ENCODE measurements around the gene CLDN5.
"Not testable (repeated sequence)": the region's sequence is repeated elsewhere in the genome, so short reads cannot be mapped to it uniquely, and the experiment has no call there.

The CLDN5 gene

DNA sequence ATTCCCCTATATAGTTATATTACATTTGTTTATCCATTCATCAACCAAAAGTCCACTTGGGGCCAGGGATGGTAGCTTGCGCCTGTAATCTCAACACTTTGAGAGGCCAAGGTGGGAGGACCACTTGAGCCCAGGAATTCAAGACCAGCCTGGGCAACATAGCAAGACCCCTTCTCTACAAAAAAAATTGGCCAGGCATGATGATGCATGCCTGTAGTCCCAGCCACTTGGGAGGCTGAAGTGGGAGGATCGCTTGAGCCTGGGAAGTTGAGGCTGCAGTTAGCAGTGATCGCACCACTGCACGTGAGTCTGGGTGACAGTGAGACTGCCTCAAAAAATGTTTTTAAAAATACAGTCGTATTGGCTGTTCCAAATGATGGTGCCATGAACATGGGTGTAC lies 24.2 kb upstream of the CLDN5 start:
- not testable (repeated sequence) for H3K4me1 ChIP-seq (ENCODE audit: control insufficient read depth, insufficient read depth, low read length); H3K4me3 ChIP-seq (ENCODE audit: low read length); DNase-seq (ENCODE audit: low read depth, low spot score); H3K9me3 ChIP-seq (ENCODE audit: control insufficient read depth, insufficient read depth, low read length); H3K36me3 ChIP-seq (ENCODE audit: control insufficient read depth, insufficient read depth, low read length); H3K27ac ChIP-seq (ENCODE audit: low read length); H3K27me3 ChIP-seq (ENCODE audit: control insufficient read depth, insufficient read depth, low read length)
- WGBS (ENCODE audit: insufficient coverage, insufficient read length), result no CpG with 5 or more reads among the region's 5 CpGs

DNA sequence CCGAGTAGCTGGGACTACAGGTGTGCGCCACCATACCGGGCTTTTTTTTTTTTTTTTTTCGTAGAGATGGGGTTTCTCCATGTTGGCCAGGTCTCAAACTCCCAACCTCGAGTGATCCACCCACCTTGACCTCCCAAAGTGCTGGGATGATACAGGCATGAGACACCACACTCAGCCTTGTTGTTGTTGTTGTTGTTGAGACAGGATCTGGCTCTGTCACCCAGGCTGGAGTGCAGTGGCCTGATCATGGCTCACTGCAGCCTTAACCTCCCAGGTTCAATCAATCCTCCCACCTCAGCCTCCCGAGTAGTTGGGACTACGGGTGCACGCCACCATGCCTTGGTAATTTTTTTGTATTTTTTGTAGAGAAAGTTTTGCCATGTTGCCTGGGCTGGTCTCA lies 23.4 kb upstream of the CLDN5 start:
- Histone ChIP-seq H3K27me3 (ENCODE audit: control insufficient read depth, insufficient read depth, low read length) (no peaks in the 10 kb centered on the region), H3K27ac (ENCODE audit: low read length) (no peak overlapping the region), H3K9me3 (ENCODE audit: control insufficient read depth, insufficient read depth, low read length) (no peaks in the 10 kb centered on the region), H3K36me3 (ENCODE audit: control insufficient read depth, insufficient read depth, low read length) (no peaks in the 10 kb centered on the region), H3K4me3 (ENCODE audit: low read length) (no peak overlapping the region), H3K4me1 (ENCODE audit: control insufficient read depth, insufficient read depth, low read length) (peaks cover 1% of the 10 kb centered on the region; the same call in 1 of the 2 replicates)
- no peak for DNase-seq (ENCODE audit: low read depth, low spot score)
- WGBS (ENCODE audit: insufficient coverage, insufficient read length), result no CpG with 5 or more reads among the region's 8 CpGs

GRCh38 chr22:19546680-19547079 lies 22.5 kb upstream of the CLDN5 start:
- no peaks in the 10 kb centered on the region for H3K36me3 ChIP-seq (ENCODE audit: control insufficient read depth, insufficient read depth, low read length)

DNA sequence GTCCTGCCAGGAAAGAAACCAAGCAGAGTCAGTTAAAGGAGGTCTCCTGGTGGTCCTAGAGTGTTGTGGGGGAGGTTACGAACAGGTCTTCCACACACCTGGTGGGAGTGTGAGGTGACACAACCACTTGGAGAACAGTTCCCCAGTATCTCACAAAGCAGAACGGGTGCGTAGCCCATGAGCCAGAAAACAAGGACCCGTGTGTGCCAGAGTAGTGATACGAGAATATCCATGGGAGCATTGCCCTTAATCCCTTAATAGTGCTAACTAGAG lies 21.7 kb upstream of the CLDN5 start:
- no CpG with 5 or more reads among the region's 5 CpGs for WGBS (ENCODE audit: insufficient coverage, insufficient read length)
- H3K36me3 ChIP-seq (ENCODE audit: control insufficient read depth, insufficient read depth, low read length), result no peaks in the 10 kb centered on the region
- H3K4me1 ChIP-seq (ENCODE audit: control insufficient read depth, insufficient read depth, low read length), result peaks cover 1% of the 10 kb centered on the region; the same call in 1 of the 2 replicates
- no peak overlapping the region for H3K27ac ChIP-seq (ENCODE audit: low read length)
- H3K9me3 ChIP-seq (ENCODE audit: control insufficient read depth, insufficient read depth, low read length), result no peaks in the 10 kb centered on the region
- DNase-seq (ENCODE audit: low read depth, low spot score), result no peak
- H3K4me3 ChIP-seq (ENCODE audit: low read length), result no peak overlapping the region
- no peaks in the 10 kb centered on the region for H3K27me3 ChIP-seq (ENCODE audit: control insufficient read depth, insufficient read depth, low read length)

More at GRCh38 chr22:19546680-19547079, 22.5 kb upstream of the CLDN5 start:
- no peak for DNase-seq (ENCODE audit: low read depth, low spot score)
- H3K4me1 ChIP-seq (ENCODE audit: control insufficient read depth, insufficient read depth, low read length), result peaks cover 1% of the 10 kb centered on the region; the same call in 1 of the 2 replicates
- no CpG with 5 or more reads among the region's 6 CpGs for WGBS (ENCODE audit: insufficient coverage, insufficient read length)
- H3K27me3 ChIP-seq (ENCODE audit: control insufficient read depth, insufficient read depth, low read length), result no peaks in the 10 kb centered on the region
- no peak overlapping the region for H3K4me3 ChIP-seq (ENCODE audit: low read length)
- no peaks in the 10 kb centered on the region for H3K9me3 ChIP-seq (ENCODE audit: control insufficient read depth, insufficient read depth, low read length)
- no peak overlapping the region for H3K27ac ChIP-seq (ENCODE audit: low read length)

- Histone ChIP-seq H3K9me3 (ENCODE audit: control insufficient read depth, insufficient read depth, low read length) (no peaks in the 10 kb centered on the region), H3K36me3 (ENCODE audit: control insufficient read depth, insufficient read depth, low read length) (no peaks in the 10 kb centered on the region), H3K27me3 (ENCODE audit: control insufficient read depth, insufficient read depth, low read length) (no peaks in the 10 kb centered on the region), H3K4me1 (ENCODE audit: control insufficient read depth, insufficient read depth, low read length) (peaks cover 1% of the 10 kb centered on the region; the same call in 1 of the 2 replicates), H3K4me3 (ENCODE audit: low read length) (no peak overlapping the region), H3K27ac (ENCODE audit: low read length) (no peak overlapping the region)
- no CpG with 5 or more reads among the region's 16 CpGs for WGBS (ENCODE audit: insufficient coverage, insufficient read length)
- no peak for DNase-seq (ENCODE audit: low read depth, low spot score)
These were observed 19.9 kb upstream of the CLDN5 start for GRCh38 chr22:19543970-19544708.

DNA sequence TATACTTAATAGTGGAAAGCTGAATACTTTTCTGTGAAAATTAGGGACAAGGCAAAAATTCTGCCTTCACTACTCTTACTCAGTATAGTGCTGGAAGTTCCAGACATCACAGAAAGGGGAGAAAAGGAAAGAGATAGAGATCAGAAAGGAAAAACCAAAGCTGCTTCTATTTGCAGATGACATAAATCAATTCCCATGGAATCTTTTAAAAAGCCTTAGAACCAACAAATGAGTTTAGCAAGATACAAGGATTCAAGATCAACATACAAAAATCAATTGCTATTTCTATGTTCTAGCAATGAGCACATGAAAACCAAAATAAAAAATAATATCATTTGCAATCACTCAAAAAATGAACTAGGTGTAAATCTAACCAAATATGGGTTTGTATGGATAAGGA lies 16.2 kb upstream of the CLDN5 start:
- Histone ChIP-seq H3K36me3 (ENCODE audit: control insufficient read depth, insufficient read depth, low read length) (no peaks in the 10 kb centered on the region), H3K27me3 (ENCODE audit: control insufficient read depth, insufficient read depth, low read length) (no peaks in the 10 kb centered on the region), H3K9me3 (ENCODE audit: control insufficient read depth, insufficient read depth, low read length) (no peaks in the 10 kb centered on the region), H3K4me3 (ENCODE audit: low read length) (no peak overlapping the region), H3K4me1 (ENCODE audit: control insufficient read depth, insufficient read depth, low read length) (no peaks in the 10 kb centered on the region), H3K27ac (ENCODE audit: low read length) (no peak overlapping the region)
- DNase-seq (ENCODE audit: low read depth, low spot score), result no peak

- no peaks in the 10 kb centered on the region for H3K9me3 ChIP-seq (ENCODE audit: control insufficient read depth, insufficient read depth, low read length)
- H3K4me1 ChIP-seq (ENCODE audit: control insufficient read depth, insufficient read depth, low read length), result no peaks in the 10 kb centered on the region
- no CpG with 5 or more reads among the region's 5 CpGs for WGBS (ENCODE audit: insufficient coverage, insufficient read length)
- no peak for DNase-seq (ENCODE audit: low read depth, low spot score)
- no peaks in the 10 kb centered on the region for H3K27me3 ChIP-seq (ENCODE audit: control insufficient read depth, insufficient read depth, low read length)
- no peaks in the 10 kb centered on the region for H3K36me3 ChIP-seq (ENCODE audit: control insufficient read depth, insufficient read depth, low read length)
- no peak overlapping the region for H3K27ac ChIP-seq (ENCODE audit: low read length)
- no peak overlapping the region for H3K4me3 ChIP-seq (ENCODE audit: low read length)
These were observed 13.8 kb upstream of the CLDN5 start for GRCh38 chr22:19537941-19538488.

- no peak overlapping the region for H3K27ac ChIP-seq (ENCODE audit: low read length)
- no peaks in the 10 kb centered on the region for H3K9me3 ChIP-seq (ENCODE audit: control insufficient read depth, insufficient read depth, low read length)
- WGBS (ENCODE audit: insufficient coverage, insufficient read length), result no CpG with 5 or more reads among the region's 9 CpGs
- no peak for DNase-seq (ENCODE audit: low read depth, low spot score)
- no peak overlapping the region for H3K4me3 ChIP-seq (ENCODE audit: low read length)
- no peaks in the 10 kb centered on the region for H3K27me3 ChIP-seq (ENCODE audit: control insufficient read depth, insufficient read depth, low read length)
- no peaks in the 10 kb centered on the region for H3K4me1 ChIP-seq (ENCODE audit: control insufficient read depth, insufficient read depth, low read length)
- H3K36me3 ChIP-seq (ENCODE audit: control insufficient read depth, insufficient read depth, low read length), result no peaks in the 10 kb centered on the region
These were observed 12.4 kb upstream of the CLDN5 start for GRCh38 chr22:19536564-19536963.

DNA sequence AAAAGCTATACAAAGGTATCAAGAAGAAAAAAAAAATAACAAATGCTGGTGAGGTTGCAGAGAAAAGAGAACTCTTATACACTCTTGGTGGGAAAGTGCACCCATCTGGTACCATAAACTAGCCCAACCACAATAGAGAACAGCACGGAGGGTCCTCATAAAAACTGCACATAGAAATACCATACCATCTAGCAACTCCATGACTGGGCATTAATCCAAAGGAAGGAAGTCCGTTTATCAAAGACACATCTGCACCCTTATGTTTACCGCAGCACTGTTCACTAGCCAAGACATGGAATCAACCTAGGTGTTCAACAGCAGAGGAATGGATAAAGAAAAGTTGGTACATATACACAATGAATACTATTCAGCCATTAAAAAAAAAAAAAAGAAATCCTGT lies 10.8 kb upstream of the CLDN5 start:
- no peak overlapping the region for H3K4me3 ChIP-seq (ENCODE audit: low read length)
- WGBS (ENCODE audit: insufficient coverage, insufficient read length), result no CpG with 5 or more reads among the region's 3 CpGs
- no peaks in the 10 kb centered on the region for H3K27me3 ChIP-seq (ENCODE audit: control insufficient read depth, insufficient read depth, low read length)

GRCh38 chr22:19533857-19534256 lies 9.6 kb upstream of the CLDN5 start:
- no peak overlapping the region for H3K27ac ChIP-seq (ENCODE audit: low read length)
- H3K4me1 ChIP-seq (ENCODE audit: control insufficient read depth, insufficient read depth, low read length), result no peaks in the 10 kb centered on the region
- no peaks in the 10 kb centered on the region for H3K27me3 ChIP-seq (ENCODE audit: control insufficient read depth, insufficient read depth, low read length)
- no peak overlapping the region for H3K4me3 ChIP-seq (ENCODE audit: low read length)
- no peaks in the 10 kb centered on the region for H3K9me3 ChIP-seq (ENCODE audit: control insufficient read depth, insufficient read depth, low read length)
- H3K36me3 ChIP-seq (ENCODE audit: control insufficient read depth, insufficient read depth, low read length), result no peaks in the 10 kb centered on the region
- no peak for DNase-seq (ENCODE audit: low read depth, low spot score)

More for the DNA sequence above, 10.8 kb upstream of the CLDN5 start:
- H3K4me1 ChIP-seq (ENCODE audit: control insufficient read depth, insufficient read depth, low read length), result no peaks in the 10 kb centered on the region
- no peaks in the 10 kb centered on the region for H3K9me3 ChIP-seq (ENCODE audit: control insufficient read depth, insufficient read depth, low read length)
- H3K36me3 ChIP-seq (ENCODE audit: control insufficient read depth, insufficient read depth, low read length), result no peaks in the 10 kb centered on the region
- H3K27ac ChIP-seq (ENCODE audit: low read length), result no peak overlapping the region
- DNase-seq (ENCODE audit: low read depth, low spot score), result no peak

- Histone ChIP-seq H3K27ac (ENCODE audit: low read length) (no peak overlapping the region), H3K4me3 (ENCODE audit: low read length) (no peak overlapping the region), H3K36me3 (ENCODE audit: control insufficient read depth, insufficient read depth, low read length) (no peaks in the 10 kb centered on the region), H3K4me1 (ENCODE audit: control insufficient read depth, insufficient read depth, low read length) (no peaks in the 10 kb centered on the region), H3K9me3 (ENCODE audit: control insufficient read depth, insufficient read depth, low read length) (no peaks in the 10 kb centered on the region), H3K27me3 (ENCODE audit: control insufficient read depth, insufficient read depth, low read length) (no peaks in the 10 kb centered on the region)
- WGBS (ENCODE audit: insufficient coverage, insufficient read length), result no CpG with 5 or more reads among the region's 8 CpGs
- no peak for DNase-seq (ENCODE audit: low read depth, low spot score)
These were observed 8.9 kb upstream of the CLDN5 start for GRCh38 chr22:19533049-19533626.

Measured in iPS DF 6.9 (cell line).